Stimulated activated CD4-positive, alpha-beta T cell treated with anti-CD3 and anti-CD28 coated beads, Interleukin-1b, Interleukin-23, amount 100 ng/mL, for 24 hours (primary cell): Measurements from ENCODE around the gene TUBA4B.
"Not testable (repeated sequence)": the region's sequence is repeated elsewhere in the genome, so short reads cannot be mapped to it uniquely, and the experiment has no call there.

Source experiments
- DNase-seq, 4 experiments: peaks; one replicate each; pipeline ENCODE4 v3.0.0-alpha.2; 2020; ENCODE audit warnings: low read depth in 4 of 4, low spot score in 1 of 4

TUBA4B gene

DNA sequence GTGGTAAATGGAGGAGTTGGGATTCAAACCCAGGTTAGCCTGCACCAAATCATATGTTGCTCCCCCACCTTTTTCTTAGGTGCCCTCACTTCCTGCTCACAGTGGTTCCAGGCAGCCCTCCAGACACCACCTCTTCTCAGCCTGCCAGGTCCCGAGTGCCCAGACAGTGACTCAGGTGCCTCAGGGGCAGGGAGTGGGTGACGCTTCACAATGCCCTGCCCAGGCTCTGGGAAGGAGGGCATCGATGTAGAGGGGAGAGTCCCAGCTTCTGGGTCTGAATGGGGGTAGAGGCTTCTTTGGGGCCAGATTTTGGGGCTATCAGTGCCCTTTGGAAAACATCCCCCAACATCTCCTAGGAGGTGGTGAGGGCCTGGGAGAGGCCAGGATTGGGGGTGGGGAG is 20.9 kb downstream of the TUBA4B start:
- DNase-seq: no peak

- no peak for DNase-seq
Measured at GRCh38 chr2:219274361-219274921, 21.4 kb downstream of the TUBA4B start.

GRCh38 chr2:219277703-219278654 is 24.9 kb downstream of the TUBA4B start:
- peak in 3 of 4 experiments; percentile 62 to 65 (median 64) for DNase-seq

DNA sequence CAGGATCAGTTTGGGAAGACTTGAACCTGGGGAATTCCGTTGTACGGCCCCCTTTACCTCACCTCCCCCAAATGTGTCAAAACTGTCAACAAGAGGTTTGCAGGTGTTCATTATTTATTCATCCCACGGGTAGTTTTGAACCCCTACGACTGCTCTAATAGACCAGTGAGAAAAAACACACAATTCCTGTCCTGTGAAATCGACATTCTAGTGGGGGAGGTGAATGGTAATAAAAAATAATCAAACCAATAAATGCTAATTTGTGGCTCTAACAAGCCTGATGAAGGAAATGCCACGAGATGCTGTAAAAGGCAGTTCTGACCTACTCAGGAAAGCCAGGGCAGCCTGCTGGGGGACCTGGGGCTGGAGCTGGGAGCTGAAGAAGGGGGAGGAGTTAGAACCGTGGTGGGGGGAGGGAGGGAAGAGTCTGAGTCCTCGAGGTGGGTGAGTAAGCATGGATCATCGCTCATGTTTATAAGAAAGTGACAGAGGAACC is 25.7 kb downstream of the TUBA4B start:
- no peak for DNase-seq

DNA sequence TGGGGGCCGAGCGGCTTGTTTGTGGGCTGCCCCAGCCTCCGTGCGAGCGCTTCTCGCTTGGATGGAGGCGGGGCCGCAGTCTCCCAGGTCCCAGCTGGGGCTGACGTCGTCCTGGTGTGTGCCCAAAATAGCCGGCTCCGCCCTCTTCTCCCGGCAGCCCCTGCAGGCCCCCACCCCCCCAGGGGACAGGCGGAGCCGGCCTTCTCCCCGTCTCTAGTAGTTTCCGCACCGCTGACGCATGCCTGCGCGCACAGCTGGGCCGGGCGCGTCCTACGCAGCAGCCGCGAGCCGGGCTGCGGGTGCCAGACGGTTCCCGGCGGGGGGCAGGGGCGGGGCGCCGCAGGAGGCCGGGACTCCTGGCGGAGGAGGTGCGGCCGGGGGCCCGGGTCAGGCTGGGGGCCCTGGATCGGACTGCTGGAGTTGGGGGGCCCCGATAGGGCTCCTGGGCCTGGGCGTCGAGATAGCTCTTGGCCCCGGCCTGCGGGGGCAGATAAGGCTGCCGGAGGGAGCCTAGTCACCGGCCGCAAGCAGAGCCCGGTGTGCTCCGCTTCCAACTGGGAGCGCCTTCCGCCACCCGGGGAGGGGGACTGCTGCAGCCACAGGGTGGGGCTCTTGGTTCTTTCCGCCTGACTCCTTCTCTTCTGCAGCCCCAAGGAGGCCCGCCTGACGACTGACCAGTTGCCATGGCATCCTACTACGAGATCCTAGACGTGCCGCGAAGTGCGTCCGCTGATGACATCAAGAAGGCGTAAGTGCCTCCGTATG is 26.3 kb downstream of the TUBA4B start, which contains the start of gene DNAJB2:
Gene DNAJB2, plus strand, starts transcription at position 216 of the 765 bp plus-strand sequence. Its CDS starts 468 bp downstream, at position 684.
- DNase-seq: peak; percentile 93 to 99 (median 97)

- no peak for DNase-seq
Measured at GRCh38 chr2:219279916-219280516, 27.0 kb downstream of the TUBA4B start.

- no peak for DNase-seq
Measured at GRCh38 chr2:219280651-219281050, 27.6 kb downstream of the TUBA4B start.

GRCh38 chr2:219281588-219281987 is 28.5 kb downstream of the TUBA4B start:
- no peak for DNase-seq

DNA sequence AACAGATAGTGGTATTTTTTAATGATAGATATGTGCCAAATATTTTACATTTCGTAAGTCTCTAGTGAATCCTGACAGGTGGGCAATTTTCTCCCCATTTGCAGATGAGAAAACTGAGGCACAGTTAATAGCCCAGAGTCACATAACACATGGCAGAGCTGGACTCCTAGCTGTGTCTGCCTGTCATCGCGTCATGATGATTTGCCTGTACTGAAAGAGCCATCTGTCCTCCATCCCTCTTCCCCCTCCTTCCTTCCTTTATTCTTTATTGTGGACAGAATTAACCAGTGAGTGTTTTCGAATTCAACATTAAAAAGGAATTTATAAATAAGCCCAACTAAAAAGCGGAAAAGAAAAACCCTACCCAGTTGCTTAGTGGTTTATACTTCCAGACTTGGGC is 29.3 kb downstream of the TUBA4B start:
- DNase-seq: no peak

DNA sequence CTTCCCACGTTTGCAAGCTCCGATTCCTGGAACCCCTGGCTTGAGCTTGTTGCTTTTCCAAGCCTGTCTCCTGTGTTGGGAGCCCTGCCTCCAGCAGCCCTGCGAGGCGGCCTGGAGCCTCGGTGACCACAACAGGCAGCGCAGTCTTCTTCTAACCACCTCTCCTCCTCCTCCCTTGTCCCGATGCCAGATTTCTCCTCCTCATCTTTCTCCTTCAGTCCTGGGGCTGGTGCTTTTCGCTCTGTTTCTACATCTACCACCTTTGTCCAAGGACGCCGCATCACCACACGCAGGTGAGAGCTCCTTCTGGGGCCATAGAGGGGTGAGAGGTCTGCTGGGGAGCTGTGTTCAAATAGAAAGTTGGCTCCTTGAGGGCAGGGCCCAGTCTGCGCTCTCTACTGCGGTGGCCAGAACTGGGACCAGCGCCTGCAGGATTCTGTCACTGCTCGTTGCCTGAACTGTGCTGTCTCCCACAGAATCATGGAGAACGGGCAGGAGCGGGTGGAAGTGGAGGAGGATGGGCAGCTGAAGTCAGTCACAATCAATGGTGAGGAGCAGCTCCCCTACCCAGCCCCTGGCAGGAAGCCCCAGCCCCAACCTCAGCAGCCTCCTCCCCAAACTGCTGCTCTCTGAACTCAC is 30.0 kb downstream of the TUBA4B start:
- DNase-seq: no peak

- DNase-seq: no peak
Measured at GRCh38 chr2:219284501-219285372, 31.7 kb downstream of the TUBA4B start.

- DNase-seq: no peak
Measured at GRCh38 chr2:219285373-219285735, 32.3 kb downstream of the TUBA4B start.

- no peak for DNase-seq
Measured at GRCh38 chr2:219285894-219286425, 32.9 kb downstream of the TUBA4B start.

- DNase-seq: no peak
Measured at GRCh38 chr2:219286436-219287115, 33.5 kb downstream of the TUBA4B start.

GRCh38 chr2:219287116-219287440 is 34.0 kb downstream of the TUBA4B start:
- not testable (repeated sequence) for DNase-seq

DNA sequence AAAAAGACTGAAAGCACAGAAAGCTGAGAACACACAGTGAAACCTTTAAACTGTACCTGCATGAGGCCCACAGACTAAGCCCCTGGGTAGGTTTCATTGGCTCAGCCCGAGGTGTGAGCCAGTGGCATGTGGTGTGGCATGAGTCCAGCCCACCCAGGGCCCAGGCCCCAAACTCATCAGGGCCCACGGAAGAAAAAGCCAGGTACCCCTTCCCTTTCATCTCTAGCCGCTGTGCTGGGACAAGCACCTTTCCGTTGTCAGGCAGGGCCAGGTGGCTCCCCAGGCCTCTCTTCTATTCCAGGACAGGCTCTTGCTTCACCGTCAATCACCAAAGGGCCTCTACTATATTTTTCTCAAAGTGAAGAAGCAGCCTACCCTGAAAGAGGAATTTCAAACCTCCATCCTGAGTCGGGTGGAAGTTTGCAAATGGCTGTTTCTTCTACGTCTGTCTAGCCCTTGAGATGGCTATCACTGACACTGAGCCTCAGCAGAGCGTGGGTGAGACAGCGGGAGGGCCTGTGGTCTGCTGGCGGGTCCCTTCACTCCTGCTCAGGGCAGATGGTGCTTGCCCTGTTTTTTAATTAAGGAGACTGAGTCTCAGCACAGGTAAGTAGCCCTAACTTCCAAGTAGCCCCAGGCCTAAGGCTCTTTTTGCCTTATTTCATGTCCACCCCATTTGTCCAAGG is 34.7 kb downstream of the TUBA4B start:
- DNase-seq: no peak

- no peak for DNase-seq
Measured at GRCh38 chr2:219289195-219289536, 36.1 kb downstream of the TUBA4B start.

DNA sequence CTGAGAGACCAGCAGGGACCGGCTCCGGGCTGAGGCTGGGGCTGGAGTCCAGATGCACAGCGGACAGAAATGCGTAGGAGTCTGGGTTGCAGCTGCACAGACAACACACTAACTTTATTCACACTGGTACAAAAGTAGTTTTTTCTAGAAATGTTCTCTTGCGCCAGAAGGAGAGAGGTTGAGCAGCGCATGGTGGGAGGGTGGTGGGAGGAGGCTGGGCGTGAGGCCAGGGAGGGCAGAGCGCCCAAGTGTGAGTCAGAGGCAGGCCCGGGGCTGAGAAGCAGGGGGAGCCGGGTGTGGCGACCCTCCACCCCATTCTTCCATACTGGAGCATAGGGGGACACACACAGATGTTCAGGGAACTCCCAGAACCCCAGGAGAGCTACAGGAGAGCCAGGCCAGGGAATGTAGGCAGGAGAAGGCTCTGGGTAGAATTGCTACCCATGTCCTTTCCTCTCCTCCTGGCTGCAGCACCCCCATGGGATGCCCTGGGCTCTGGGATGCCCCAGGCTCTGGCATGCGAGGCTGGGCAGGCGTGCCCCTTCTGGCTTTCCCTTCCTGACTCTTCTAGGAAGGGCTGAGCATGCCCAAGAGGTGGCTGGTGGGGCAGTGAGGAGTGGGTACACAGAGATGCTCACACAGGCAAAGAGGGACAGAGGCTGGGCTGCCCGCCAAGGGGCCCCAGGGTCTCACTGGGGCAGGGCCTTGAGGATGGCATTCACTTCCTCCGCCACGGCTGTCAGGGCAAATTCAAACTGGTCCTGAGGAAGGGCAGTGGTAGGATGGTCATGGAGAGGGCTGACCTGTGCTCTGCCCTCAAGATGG is 36.7 kb downstream of the TUBA4B start:
- DNase-seq: no peak
